ENCODE data around the gene PIAS3. TPM values are rescaled to one million over a fixed set of nuclear protein-coding genes. Genes with fewer than 3 reads are reported as not detected.

Gene PIAS3
- total and polyA plus RNA-seq, 2 donors (not counting 3 experiments of a cell fraction or from before 2014, with no cell fraction given) = 50.1 to 71.8 TPM

DNA sequence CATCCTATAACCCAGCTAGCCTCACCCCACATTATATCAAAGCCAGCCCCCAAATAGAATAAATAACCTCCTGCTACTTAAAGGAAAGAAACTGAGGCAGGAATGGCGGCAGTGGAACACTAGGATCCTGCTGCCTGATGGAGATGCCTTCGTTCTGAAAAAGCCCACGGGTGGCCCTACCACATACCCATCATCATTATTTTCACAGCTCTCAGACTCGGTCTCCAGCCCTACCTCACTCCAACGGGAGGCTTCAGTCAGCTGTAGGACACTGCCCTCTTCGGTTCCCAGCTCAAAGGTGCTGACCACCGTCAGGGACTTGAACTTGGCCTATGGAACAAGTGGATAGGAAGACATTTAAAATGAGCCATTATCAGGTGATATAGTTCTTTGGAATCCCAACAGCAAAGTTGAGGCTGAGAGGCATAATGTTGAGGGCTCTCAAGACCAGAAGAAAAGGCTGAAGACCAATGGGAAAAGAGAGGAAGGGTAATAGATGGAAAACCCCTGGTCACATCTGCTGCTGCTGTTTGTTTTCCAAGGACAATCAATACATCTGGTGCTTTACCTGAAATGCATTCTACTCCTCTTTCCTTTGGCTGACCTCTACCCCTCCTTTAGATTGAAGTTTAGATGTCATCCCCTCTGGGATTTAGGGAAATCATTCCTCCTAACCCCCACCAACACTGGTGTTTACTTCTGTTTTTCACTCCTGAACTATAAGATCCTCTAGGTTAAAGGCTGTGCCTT, 34.6 kb upstream of the PIAS3 start:
- no peak for FAIRE-seq
- Histone ChIP-seq H3K4me2 (ENCODE audit: insufficient read depth, low read length) (no peak overlapping the region), H3K36me3 (ENCODE audit: control insufficient read depth in 2 of 2, extremely low read depth in 1 of 2, insufficient read depth in 2 of 2, low read length in 2 of 2) (peaks cover 2 to 6% of the 10 kb centered on the region in 2 experiments), H3K4me1 (ENCODE audit: control insufficient read depth, extremely low read depth, insufficient read depth, low read length) (peaks cover 31% of the 10 kb centered on the region), H3K79me2 (ENCODE audit: control insufficient read depth, insufficient read depth, low read length) (no peaks in the 10 kb centered on the region), H3K9me3 (replicated peaks; ENCODE audit: control insufficient read depth, insufficient read depth, low read length) (no peaks in the 10 kb centered on the region), H4K20me1 (replicated peaks; ENCODE audit: control insufficient read depth, extremely low read depth, insufficient read depth, low read length) (no peaks in the 10 kb centered on the region), H3K9ac (replicated peaks; ENCODE audit: extremely low read depth, insufficient read depth, low read length) (peak overlapping the region; percentile 74), H3K27me3 (ENCODE audit: control insufficient read depth in 2 of 2, insufficient read depth in 2 of 2, low read length in 2 of 2) (no peaks in the 10 kb centered on the region), H3K9me1 (replicated peaks; ENCODE audit: control insufficient read depth, extremely low read depth, insufficient read depth, low read length) (no peaks in the 10 kb centered on the region), H2AFZ (ENCODE audit: low read depth, low read length) (no peak overlapping the region), H3K27ac (ENCODE audit: insufficient read depth, low read depth, low read length) (peak overlapping the region; percentile 95), H3K4me3 (replicated peaks in 1 of 3; ENCODE audit: insufficient read depth in 1 of 3, low read depth in 1 of 3, low read length in 3 of 3) (no peak overlapping the region)
- no peak for DNase-seq (ENCODE audit: low read depth, low spot score)
- TF ChIP-seq MYC (IDR thresholded peaks at IDR 0.05; ENCODE audit: low read depth, low read length) (no peak), JUN (IDR thresholded peaks at IDR 0.05; ENCODE audit: borderline replicate concordance, insufficient read depth, insufficient read length, low read depth) (no peak), POLR2A (IDR thresholded peaks at IDR 0.05; ENCODE audit: low read depth, low read length) (no peak), FOS (IDR thresholded peaks at IDR 0.05; ENCODE audit: borderline replicate concordance, insufficient read depth, low read length) (no peak), GATA2 (IDR thresholded peaks at IDR 0.05; ENCODE audit: insufficient read depth, insufficient read length, low read depth, low read length) (no peak), POLR2AphosphoS5 (IDR thresholded peaks at IDR 0.05; ENCODE audit: insufficient read depth, low read depth, low read length) (no peak), EZH2 (IDR thresholded peaks at IDR 0.05; ENCODE audit: borderline replicate concordance, low read depth, low read length, severe bottlenecking) (no peak)
- TF ChIP-seq, protein P1, sequence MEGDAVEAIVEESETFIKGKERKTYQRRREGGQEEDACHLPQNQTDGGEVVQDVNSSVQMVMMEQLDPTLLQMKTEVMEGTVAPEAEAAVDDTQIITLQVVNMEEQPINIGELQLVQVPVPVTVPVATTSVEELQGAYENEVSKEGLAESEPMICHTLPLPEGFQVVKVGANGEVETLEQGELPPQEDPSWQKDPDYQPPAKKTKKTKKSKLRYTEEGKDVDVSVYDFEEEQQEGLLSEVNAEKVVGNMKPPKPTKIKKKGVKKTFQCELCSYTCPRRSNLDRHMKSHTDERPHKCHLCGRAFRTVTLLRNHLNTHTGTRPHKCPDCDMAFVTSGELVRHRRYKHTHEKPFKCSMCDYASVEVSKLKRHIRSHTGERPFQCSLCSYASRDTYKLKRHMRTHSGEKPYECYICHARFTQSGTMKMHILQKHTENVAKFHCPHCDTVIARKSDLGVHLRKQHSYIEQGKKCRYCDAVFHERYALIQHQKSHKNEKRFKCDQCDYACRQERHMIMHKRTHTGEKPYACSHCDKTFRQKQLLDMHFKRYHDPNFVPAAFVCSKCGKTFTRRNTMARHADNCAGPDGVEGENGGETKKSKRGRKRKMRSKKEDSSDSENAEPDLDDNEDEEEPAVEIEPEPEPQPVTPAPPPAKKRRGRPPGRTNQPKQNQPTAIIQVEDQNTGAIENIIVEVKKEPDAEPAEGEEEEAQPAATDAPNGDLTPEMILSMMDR (IDR thresholded peaks at IDR 0.05; ENCODE audit: extremely low read depth in 1 of 2, insufficient read depth in 1 of 2, low read depth in 1 of 2, low read length in 2 of 2) = no peak
- TF ChIP-seq, protein P2, sequence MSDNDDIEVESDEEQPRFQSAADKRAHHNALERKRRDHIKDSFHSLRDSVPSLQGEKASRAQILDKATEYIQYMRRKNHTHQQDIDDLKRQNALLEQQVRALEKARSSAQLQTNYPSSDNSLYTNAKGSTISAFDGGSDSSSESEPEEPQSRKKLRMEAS (IDR thresholded peaks at IDR 0.05; ENCODE audit: insufficient read depth, insufficient read length) = no peak
- intact Hi-C loops (cut with micrococcal nuclease) (loop anchor here (2.0 to 5.0 kb wide), 2 partner anchors 34 to 49 kb away; partner anchors contain the start of genes NUDT17 and RBM8A), dilution Hi-C loops (cut with MboI; ENCODE audit: extremely low pct_ligation_motif_present, low sequenced_read_pairs) (no loop called here)
- no TSS peak for BruUV-seq (replicated peaks)
- ChIA-PET CTCF (interaction anchor here (1.9 to 8.9 kb wide), 11 partner anchors 8 to 143 kb away, joined by 8 to 280 read pairs (median 23); partner anchors contain the start of genes ANKRD34A, ITGA10, NUDT17 and PIAS3), POLR2A (interaction anchor here (1.3 to 3.7 kb wide), 4 partner anchors 15 to 158 kb away, joined by 3 to 28 read pairs (median 14); partner anchors contain the start of genes ITGA10, PIAS3 and RBM8A)
